Dermis microvascular lymphatic vessel endothelial cell (primary cell): Measurements from ENCODE around the gene PPP2R2C. TPM values are rescaled to one million over a fixed set of nuclear protein-coding genes. Genes with fewer than 3 reads are reported as not detected.

ENCODE experiments used
- DNase-seq, 2 donors: peaks; one replicate each; pipeline versions ENCODE4 v3.0.0 to v3.0.0-alpha.2; 2010; ENCODE audit warnings: low read depth in 2 of 2
- total RNA-seq: library from RNA; depleted of rRNA; stranded (reverse); fragments of >200 nt; gene quantifications from 2 replicates; pipeline ENCODE4 v1.2.1, GENCODE V29; 2014

PPP2R2C gene
- total RNA-seq, 1 donor from 2014 or later = 0.39 TPM

GRCh38 chr4:6367371-6367851 is 105.0 kb downstream of the PPP2R2C start:
- DNase-seq = no peak

GRCh38 chr4:6366581-6366980 is 105.8 kb downstream of the PPP2R2C start:
- no peak for DNase-seq

GRCh38 chr4:6365545-6366086 is 106.8 kb downstream of the PPP2R2C start:
- DNase-seq = no peak

- no peak for DNase-seq
Measured at GRCh38 chr4:6364581-6364980, 107.8 kb downstream of the PPP2R2C start.

GRCh38 chr4:6364146-6364545 is 108.3 kb downstream of the PPP2R2C start:
- DNase-seq = no peak

- peak; percentile 7 to 38 for DNase-seq
Measured at GRCh38 chr4:6362896-6363295, 109.5 kb downstream of the PPP2R2C start.

- DNase-seq = no peak
Measured at GRCh38 chr4:6362243-6362885, 110.0 kb downstream of the PPP2R2C start.

GRCh38 chr4:6361076-6361784 is 111.2 kb downstream of the PPP2R2C start:
- DNase-seq = no peak

GRCh38 chr4:6360385-6360784 is 112.0 kb downstream of the PPP2R2C start:
- DNase-seq = no peak

GRCh38 chr4:6359536-6360308 is 112.7 kb downstream of the PPP2R2C start:
- no peak for DNase-seq

GRCh38 chr4:6357476-6357875 is 114.9 kb downstream of the PPP2R2C start:
- DNase-seq = no peak

GRCh38 chr4:6356076-6356560 is 116.3 kb downstream of the PPP2R2C start:
- DNase-seq = no peak

- DNase-seq = peak in 1 of 2 donors; percentile 43
Measured at GRCh38 chr4:6355052-6355451, 117.4 kb downstream of the PPP2R2C start.

GRCh38 chr4:6354626-6355025 is 117.8 kb downstream of the PPP2R2C start:
- DNase-seq = no peak

- no peak for DNase-seq
Measured at GRCh38 chr4:6354119-6354518, 118.3 kb downstream of the PPP2R2C start.

- no peak for DNase-seq
Measured at GRCh38 chr4:6352031-6352692, 120.3 kb downstream of the PPP2R2C start.

GRCh38 chr4:6351246-6352000 is 121.0 kb downstream of the PPP2R2C start:
- no peak for DNase-seq

- no peak for DNase-seq
Measured at GRCh38 chr4:6350646-6351045, 121.8 kb downstream of the PPP2R2C start.

- DNase-seq = no peak
Measured at GRCh38 chr4:6349896-6350603, 122.4 kb downstream of the PPP2R2C start.

GRCh38 chr4:6348408-6348807 is 124.0 kb downstream of the PPP2R2C start:
- DNase-seq = no peak
